ENCODE data around the gene ALKBH6. TPM values are rescaled to one million over a fixed set of nuclear protein-coding genes. Genes with fewer than 3 reads are reported as not detected.

ALKBH6 gene
- total and polyA plus RNA-seq, 8 donors, result 2.6 to 22.8 (median 6.3) TPM

GRCh38 chr19:36025541-36025940 lies 11.5 kb upstream of the ALKBH6 start:
- TF ChIP-seq CTCF (IDR thresholded peaks at IDR 0.05), result no peak
- DNase-seq, result no peak
- H3K36me3 ChIP-seq, result no peaks in the 10 kb centered on the region
- H3K27ac ChIP-seq, result no peak overlapping the region
- no peak for FAIRE-seq
- intact Hi-C loops (cut with DNase I), result no loop called here
- ATAC-seq, result no peak
- WGBS, 2 donors, result 56 to 72% methylated on average over 1 of the region's 1 CpG
- no peaks in the 10 kb centered on the region for H3K27me3 ChIP-seq
- H3K9me3 ChIP-seq, result no peaks in the 10 kb centered on the region
- no peak overlapping the region for H3K4me3 ChIP-seq
- H3K4me1 ChIP-seq, result no peaks in the 10 kb centered on the region

- Histone ChIP-seq H3K4me1 (no peaks in the 10 kb centered on the region), H3K27ac (no peak overlapping the region), H3K9me3 (no peaks in the 10 kb centered on the region), H3K4me3 (no peak overlapping the region), H3K36me3 (no peaks in the 10 kb centered on the region), H3K27me3 (no peaks in the 10 kb centered on the region)
- TF ChIP-seq CTCF (IDR thresholded peaks at IDR 0.05), result no peak
- WGBS, 2 donors, result 91 to 98% methylated on average over 5 of the region's 5 CpGs
- ATAC-seq, result no peak
- intact Hi-C loops (cut with DNase I), result no loop called here
- no peak for DNase-seq
- no peak for FAIRE-seq
Measured at GRCh38 chr19:36023432-36023831, 9.4 kb upstream of the ALKBH6 start.

GRCh38 chr19:36019061-36019670 lies 5.2 kb upstream of the ALKBH6 start:
- Histone ChIP-seq H3K4me3 (no peak overlapping the region), H3K27ac (no peak overlapping the region), H3K9me3 (no peaks in the 10 kb centered on the region), H3K27me3 (no peaks in the 10 kb centered on the region), H3K36me3 (no peaks in the 10 kb centered on the region), H3K4me1 (no peaks in the 10 kb centered on the region)
- FAIRE-seq (no peak), DNase-seq (no peak), ATAC-seq (no peak)
- 88 to 93% methylated on average over 21 to 22 of the region's 22 CpGs for WGBS, 2 donors
- no peak for TF ChIP-seq CTCF (IDR thresholded peaks at IDR 0.05)
- intact Hi-C loops (cut with DNase I), result no loop called here

- ATAC-seq (no peak), DNase-seq (peak in 1 of 6 donors; percentile 25), FAIRE-seq (no peak)
- peak overlapping the region; percentile 33 to 62 (median 48) for H3K4me3 ChIP-seq
- 26 to 31% methylated on average over 15 of the region's 15 CpGs for WGBS, 2 donors
- peak overlapping the region in 2 of 4 donors; percentile 2 to 72 for H3K27ac ChIP-seq
- no peaks in the 10 kb centered on the region for H3K9me3 ChIP-seq
- H3K4me1 ChIP-seq, result peaks cover 0 to 4% (median 4%) of the 10 kb centered on the region in 3 donors
- intact Hi-C loops (cut with DNase I), result no loop called here
- no peaks in the 10 kb centered on the region for H3K27me3 ChIP-seq
- no peaks in the 10 kb centered on the region for H3K36me3 ChIP-seq
- TF ChIP-seq CTCF (IDR thresholded peaks at IDR 0.05), result no peak
Measured at GRCh38 chr19:36013280-36014011, 567 bp downstream of the ALKBH6 start.

- 92 to 93% methylated on average over 11 of the region's 11 CpGs for WGBS, 2 donors
Measured at GRCh38 chr19:36010402-36010801, 3.6 kb downstream of the ALKBH6 start.

More at GRCh38 chr19:36010402-36010801, 3.6 kb downstream of the ALKBH6 start:
- intact Hi-C loops (cut with DNase I), result no loop called here
- Histone ChIP-seq H3K9me3 (no peaks in the 10 kb centered on the region), H3K4me3 (no peak overlapping the region), H3K27me3 (no peaks in the 10 kb centered on the region), H3K4me1 (peaks cover 0 to 4% (median 4%) of the 10 kb centered on the region in 3 donors), H3K27ac (no peak overlapping the region), H3K36me3 (no peaks in the 10 kb centered on the region)
- TF ChIP-seq CTCF (IDR thresholded peaks at IDR 0.05), result no peak
- ATAC-seq (no peak), FAIRE-seq (no peak), DNase-seq (peak in 1 of 6 donors; percentile 73)
